Colonic mucosa (tissue), 4 donors: ENCODE results near the gene EPC1. TPM values are rescaled to one million over a fixed set of nuclear protein-coding genes. Genes with fewer than 3 reads are reported as not detected.
"Not testable (repeated sequence)": the region's sequence is repeated elsewhere in the genome, so short reads cannot be mapped to it uniquely, and the experiment has no call there.

Experiments used
- DNase-seq: peaks from one replicate; pipeline ENCODE4 v3.0.0-alpha.2; 2020
- H3K27ac ChIP-seq: fragments of 200-600 bp; one replicate; pipeline ENCODE4 v1.8.0; 2021
- H3K27me3 ChIP-seq: fragments of 200-600 bp; one replicate; pipeline ENCODE4 v1.8.0; 2021
- H3K36me3 ChIP-seq: fragments of 200-600 bp; one replicate; pipeline ENCODE4 v1.8.0; 2021
- H3K4me1 ChIP-seq: fragments of 200-600 bp; one replicate; pipeline ENCODE4 v1.8.0; 2021; ENCODE audit warnings: mild to moderate bottlenecking
- H3K4me3 ChIP-seq: fragments of 200-600 bp; one replicate; pipeline ENCODE4 v1.8.0; 2021
- H3K9ac ChIP-seq, 2 donors: one replicate each; pipeline ENCODE4 v1.7.0; 2013; ENCODE audit warnings: control low read depth in 2 of 2, low read depth in 2 of 2, low read length in 2 of 2
- H3K9me3 ChIP-seq: fragments of 200-600 bp; one replicate; pipeline ENCODE4 v1.8.0; 2021
- intact Hi-C: fragments of 100-400 bp; cut with DNase I; formaldehyde crosslinking; loops from one replicate; pipeline ENCODE4 v1.14.1; 2022
- total RNA-seq, 2 donors: library from RNA; stranded (reverse); fragmentation: NEBNext Ultra II Directional in 1 of 2; extraction: Animal tissue kit (Norgen Biotek cat#: 25700) in 1 of 2; gene quantifications; one replicate each; pipeline ENCODE4 v1.2.1, GENCODE V29; 2021
- TF ChIP-seq, protein P1 (sequence below): fragments of 200-600 bp; IDR thresholded peaks from one replicate; pipeline ENCODE4 v1.8.0; 2022; ENCODE audit warnings: antibody characterized with exemption, mild to moderate bottlenecking
- donor health status: healthy.
- donor health status: DM: no; HTN: no; CAD: no.
- donor health status: DM: no; HTN: no; CAD: no.

EPC1 gene
- total RNA-seq, 2 donors from 2014 or later: 24.5 to 30.9 TPM

DNA sequence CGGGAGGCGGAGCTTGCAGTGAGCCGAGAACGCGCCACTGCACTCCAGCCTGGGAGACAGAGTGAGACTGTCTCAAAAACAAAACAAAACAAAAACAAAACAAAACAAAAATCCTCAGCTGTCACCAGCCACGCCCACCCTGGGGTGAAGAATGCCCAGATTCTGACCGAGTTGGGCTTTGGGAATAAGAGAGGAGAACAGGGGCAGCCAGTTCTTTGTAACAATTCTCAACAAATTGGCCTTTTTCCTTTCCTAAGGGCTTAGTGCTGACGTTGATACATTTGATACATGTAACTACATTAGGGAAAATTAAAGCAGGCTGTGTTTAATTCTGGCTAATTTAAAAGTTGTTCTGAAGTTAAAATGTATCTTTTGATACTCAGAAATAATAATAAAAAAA is 121.0 kb downstream of the EPC1 start:
- Histone ChIP-seq H3K27me3 (no peaks in the 10 kb centered on the region), H3K36me3 (no peaks in the 10 kb centered on the region), H3K9ac (no peak overlapping the region), H3K4me3 (no peak overlapping the region), H3K9me3 (no peaks in the 10 kb centered on the region), H3K4me1 (no peaks in the 10 kb centered on the region), H3K27ac (no peak overlapping the region)
- intact Hi-C loops: no loop called here
- DNase-seq: no peak
- TF ChIP-seq, protein P1, sequence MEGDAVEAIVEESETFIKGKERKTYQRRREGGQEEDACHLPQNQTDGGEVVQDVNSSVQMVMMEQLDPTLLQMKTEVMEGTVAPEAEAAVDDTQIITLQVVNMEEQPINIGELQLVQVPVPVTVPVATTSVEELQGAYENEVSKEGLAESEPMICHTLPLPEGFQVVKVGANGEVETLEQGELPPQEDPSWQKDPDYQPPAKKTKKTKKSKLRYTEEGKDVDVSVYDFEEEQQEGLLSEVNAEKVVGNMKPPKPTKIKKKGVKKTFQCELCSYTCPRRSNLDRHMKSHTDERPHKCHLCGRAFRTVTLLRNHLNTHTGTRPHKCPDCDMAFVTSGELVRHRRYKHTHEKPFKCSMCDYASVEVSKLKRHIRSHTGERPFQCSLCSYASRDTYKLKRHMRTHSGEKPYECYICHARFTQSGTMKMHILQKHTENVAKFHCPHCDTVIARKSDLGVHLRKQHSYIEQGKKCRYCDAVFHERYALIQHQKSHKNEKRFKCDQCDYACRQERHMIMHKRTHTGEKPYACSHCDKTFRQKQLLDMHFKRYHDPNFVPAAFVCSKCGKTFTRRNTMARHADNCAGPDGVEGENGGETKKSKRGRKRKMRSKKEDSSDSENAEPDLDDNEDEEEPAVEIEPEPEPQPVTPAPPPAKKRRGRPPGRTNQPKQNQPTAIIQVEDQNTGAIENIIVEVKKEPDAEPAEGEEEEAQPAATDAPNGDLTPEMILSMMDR: no peak

DNA sequence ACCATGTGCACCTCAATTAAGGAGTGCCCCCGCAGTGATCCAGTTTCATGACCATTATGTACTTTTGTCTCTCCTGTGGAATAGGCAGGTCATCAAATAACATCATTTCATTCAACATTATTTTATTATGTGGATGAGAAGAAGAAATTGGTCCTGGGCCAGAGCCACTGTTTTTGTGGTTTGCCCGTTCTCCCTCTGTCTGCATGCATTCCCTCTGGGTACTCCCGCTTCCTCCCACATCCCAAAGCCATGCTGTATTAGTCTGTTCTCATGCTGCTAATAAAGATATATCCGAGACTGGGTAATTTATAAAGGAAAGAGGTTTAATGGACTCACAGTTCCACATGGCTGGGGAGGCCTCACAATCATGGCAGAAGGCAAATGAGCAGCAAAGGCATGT is 124.6 kb downstream of the EPC1 start:
- intact Hi-C loops, H3K27me3 ChIP-seq, H3K9me3 ChIP-seq, H3K9ac ChIP-seq, H3K4me1 ChIP-seq, H3K36me3 ChIP-seq, H3K4me3 ChIP-seq, H3K27ac ChIP-seq, DNase-seq: not testable (repeated sequence)

- H3K9me3 ChIP-seq, H3K4me1 ChIP-seq, intact Hi-C loops: not testable (repeated sequence)
Measured at GRCh38 chr10:32219156-32219555, 127.8 kb downstream of the EPC1 start.

DNA sequence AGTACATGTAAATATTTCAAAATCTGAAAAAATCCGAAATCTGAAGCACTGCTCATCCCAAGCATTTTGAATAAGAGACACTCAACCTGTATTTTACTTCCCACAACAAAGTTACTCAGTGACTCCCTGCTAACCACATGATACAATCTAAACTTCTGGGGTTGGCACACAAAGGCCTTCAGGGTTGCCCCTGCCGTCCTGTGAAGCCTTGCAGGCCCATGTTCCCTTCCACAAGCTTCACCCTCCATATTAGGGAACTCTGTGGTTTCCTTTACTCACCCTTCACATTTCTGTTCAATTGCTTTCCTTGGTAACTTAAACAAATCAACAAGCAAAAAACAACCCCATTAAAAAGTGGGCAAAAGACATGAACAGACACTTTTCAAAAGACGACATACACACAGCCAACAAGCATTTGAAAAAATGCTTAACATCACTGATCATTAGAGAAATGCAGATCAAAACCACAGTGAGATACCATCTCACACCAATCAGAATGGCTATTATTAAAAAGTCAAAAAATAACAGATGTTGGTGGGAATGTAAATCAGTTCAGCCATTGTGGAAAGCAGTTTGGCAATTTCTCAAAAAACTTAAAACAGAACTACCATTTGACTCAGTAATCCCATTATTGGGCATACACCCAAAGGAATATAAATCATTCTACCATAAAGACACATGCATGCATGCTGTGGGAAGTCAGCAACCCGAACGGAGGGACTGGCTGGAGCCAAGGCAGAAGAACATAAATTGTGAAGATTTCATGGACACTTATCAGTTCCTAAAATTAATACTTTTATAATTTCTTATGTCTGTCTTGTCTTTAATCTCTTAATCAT is 128.5 kb downstream of the EPC1 start:
- H3K27ac ChIP-seq, H3K4me1 ChIP-seq, H3K36me3 ChIP-seq, H3K9me3 ChIP-seq, H3K4me3 ChIP-seq, H3K27me3 ChIP-seq, H3K9ac ChIP-seq, DNase-seq, intact Hi-C loops: not testable (repeated sequence)

More at GRCh38 chr10:32219156-32219555, 127.8 kb downstream of the EPC1 start:
- DNase-seq, H3K27me3 ChIP-seq, H3K9ac ChIP-seq, H3K27ac ChIP-seq, H3K36me3 ChIP-seq, H3K4me3 ChIP-seq: not testable (repeated sequence)

Other genes starting within 250 kb of the EPC1 start
- gene CCDC7, start 99.0 kb upstream of the EPC1 start, total RNA-seq: 1 to 10 TPM; 9.9 TPM